PC-3 (cell line): ENCODE data around the gene COL2A1. TPM values are rescaled to one million over a fixed set of nuclear protein-coding genes. Genes with fewer than 3 reads are reported as not detected.

ENCODE experiments used
- ATAC-seq: fragments of 200-7000 bp; cut with Tn5 transposase; 2 replicates; pipeline ENCODE4 v1.9.1; 2020; ENCODE audit warnings: mild to moderate bottlenecking, moderate library complexity
- BruUV-seq: library from RNA; stranded (reverse); fragments of 400-500 nt; replicated peaks from 2 replicates; lab custom pipeline; 2021; lab: Mats Ljungman, UMichigan
- CTCF ChIA-PET: fragments of 300-600 bp; sonication (Branson Sonifier 250); formaldehyde crosslinking; loops from one replicate; lab custom pipeline; 2022; ENCODE audit warnings: antibody characterized with exemption; lab: Charles Lee
- POLR2A ChIA-PET: fragments of 300-600 bp; sonication (Branson Sonifier 250); formaldehyde crosslinking; loops from one replicate; lab custom pipeline; 2022; ENCODE audit warnings: antibody characterized with exemption; ENCODE audit not compliant: unreplicated experiment; lab: Charles Lee
- DNase-seq: peaks from one replicate; pipeline ENCODE4 v3.0.0-alpha.2; 2015
- H2AFZ ChIP-seq: fragments of 300-600 bp; sonication (generic); 2 replicates; pipeline ENCODE4 v1.6.0; 2016; ENCODE audit warnings: antibody characterized with exemption, low read length
- H3F3A ChIP-seq: fragments of 300-600 bp; sonication (generic); one replicate; pipeline ENCODE4 v1.6.0; 2017; ENCODE audit warnings: antibody characterized with exemption, low read length, control low read depth, mild to moderate bottlenecking; ENCODE audit not compliant: unreplicated experiment
- H3K27ac ChIP-seq: fragments of 300-600 bp; sonication (generic); 2 replicates; pipeline ENCODE4 v1.5.1; 2016; ENCODE audit warnings: mild to moderate bottlenecking, low read length
- H3K27me3 ChIP-seq: fragments of 300-600 bp; sonication (generic); 2 replicates; pipeline ENCODE4 v1.6.1; 2016; ENCODE audit warnings: low read length, mixed read lengths
- H3K36me3 ChIP-seq: fragments of 300-600 bp; sonication (generic); 2 replicates; pipeline ENCODE4 v1.6.1; 2016; ENCODE audit warnings: low read depth, mixed run types, low read length, mixed read lengths
- H3K4me1 ChIP-seq: fragments of 300-600 bp; sonication (generic); 2 replicates; pipeline ENCODE4 v1.5.1; 2016; ENCODE audit warnings: low read length; ENCODE audit not compliant: insufficient read depth
- H3K4me2 ChIP-seq: fragments of 300-600 bp; sonication (generic); 2 replicates; pipeline ENCODE4 v1.6.0; 2016; ENCODE audit warnings: low read length
- H3K4me3 ChIP-seq: fragments of 300-600 bp; sonication (generic); 2 replicates; pipeline ENCODE4 v1.5.1; 2016; ENCODE audit warnings: mild to moderate bottlenecking, low read length, mixed read lengths
- H3K79me2 ChIP-seq: fragments of 300-600 bp; sonication (generic); 2 replicates; pipeline ENCODE4 v1.6.1; 2017; ENCODE audit warnings: low read length, mixed read lengths
- H3K9ac ChIP-seq: fragments of 300-600 bp; sonication (generic); 2 replicates; pipeline ENCODE4 v1.6.0; 2016; ENCODE audit warnings: mild to moderate bottlenecking, low read length
- H3K9me2 ChIP-seq: fragments of 300-600 bp; sonication (generic); replicated peaks from 2 replicates; pipeline ENCODE4 v1.6.1; 2016; ENCODE audit warnings: mixed run types, low read length, mixed read lengths
- H3K9me3 ChIP-seq: fragments of 300-600 bp; sonication (generic); 2 replicates; pipeline ENCODE4 v1.6.1; 2016; ENCODE audit warnings: low read length, mixed read lengths
- H4K20me1 ChIP-seq: fragments of 300-600 bp; sonication (generic); 2 replicates; pipeline ENCODE4 v1.6.1; 2016; ENCODE audit warnings: low read length, mixed read lengths
- CTCF ChIP-seq: fragments of 300-600 bp; sonication (generic); conservative IDR thresholded peaks from 2 replicates; pipeline ENCODE4 v1.5.1; 2017; ENCODE audit warnings: antibody characterized with exemption, low read depth, mild to moderate bottlenecking, low read length
- EZH2 ChIP-seq: fragments of 300-600 bp; sonication (generic); IDR thresholded peaks from one replicate; pipeline ENCODE4 v1.6.1; 2017; ENCODE audit warnings: antibody characterized with exemption, mild to moderate bottlenecking, low read length; ENCODE audit not compliant: unreplicated experiment
- EZH2phosphoT487 ChIP-seq: fragments of 300-600 bp; sonication (generic); IDR thresholded peaks from 2 replicates; pipeline ENCODE4 v1.6.1; 2018; ENCODE audit warnings: mild to moderate bottlenecking, antibody characterized with exemption, low read length, borderline replicate concordance
- intact Hi-C: fragments of 100-400 bp; cut with micrococcal nuclease; formaldehyde crosslinking; loops from 2 replicates; pipeline ENCODE4 v1.9.0; 2023
- total RNA-seq: library from RNA; depleted of rRNA; stranded (reverse); fragments of >200 nt; gene quantifications from 2 replicates; pipeline ENCODE4 v1.2.3, GENCODE V29; 2014

Gene COL2A1
- total RNA-seq, 1 experiment from 2014 or later = 6.7 TPM

GRCh38 chr12:48044396-48044795, 40.1 kb upstream of the COL2A1 start:
- ChIA-PET POLR2A (no interaction called here), CTCF (no interaction called here)
- Histone ChIP-seq H3K36me3 (peaks cover 34% of the 10 kb centered on the region), H3K27me3 (no peaks in the 10 kb centered on the region), H2AFZ (no peak overlapping the region), H4K20me1 (no peaks in the 10 kb centered on the region), H3K9me2 (no peaks in the 10 kb centered on the region), H3K4me2 (no peak overlapping the region), H3K27ac (no peak overlapping the region), H3K9ac (no peak overlapping the region), H3K4me1 (peaks cover 9% of the 10 kb centered on the region; the same call in 1 of the 2 replicates), H3K9me3 (no peaks in the 10 kb centered on the region), H3K4me3 (no peak overlapping the region), H3K79me2 (no peaks in the 10 kb centered on the region), H3F3A (no peaks in the 10 kb centered on the region)
- intact Hi-C loops = no loop called here
- no peak for ATAC-seq
- TF ChIP-seq CTCF = no peak
- BruUV-seq = no TSS peak
- no peak for DNase-seq

GRCh38 chr12:48043771-48044170, 39.5 kb upstream of the COL2A1 start:
- no peak for ATAC-seq
- POLR2A ChIA-PET = no interaction called here
- no TSS peak for BruUV-seq

More at GRCh38 chr12:48043771-48044170, 39.5 kb upstream of the COL2A1 start:
- Histone ChIP-seq H3K4me1 (peaks cover 9% of the 10 kb centered on the region; the same call in 1 of the 2 replicates), H3K9me2 (no peaks in the 10 kb centered on the region), H3F3A (no peaks in the 10 kb centered on the region), H3K9ac (no peak overlapping the region), H3K79me2 (no peaks in the 10 kb centered on the region), H4K20me1 (no peaks in the 10 kb centered on the region), H3K9me3 (no peaks in the 10 kb centered on the region), H3K27ac (no peak overlapping the region), H3K4me2 (no peak overlapping the region), H3K27me3 (no peaks in the 10 kb centered on the region), H2AFZ (no peak overlapping the region), H3K36me3 (peaks cover 34% of the 10 kb centered on the region), H3K4me3 (no peak overlapping the region)
- TF ChIP-seq EZH2phosphoT487 (no peak), CTCF (no peak), EZH2 (no peak)
- CTCF ChIA-PET = interaction anchor here (0.6 kb wide), 1 partner anchor 89 kb away, joined by 3 read pairs; no protein-coding TSS in a partner anchor
- intact Hi-C loops = no loop called here
- no peak for DNase-seq
